ENCODE results near the gene RASAL1. TPM values are rescaled to one million over a fixed set of nuclear protein-coding genes. Genes with fewer than 3 reads are reported as not detected.

The RASAL1 gene
- total and polyA plus RNA-seq, 11 donors, result not detected

- ATAC-seq (no peak), DNase-seq (no peak)
- H3K36me3 ChIP-seq, result no peaks in the 10 kb centered on the region
- no peak overlapping the region for H3K27ac ChIP-seq
- 31 to 60% (median 49%) methylated on average over 35 to 48 of the region's 48 CpGs for WGBS, 4 donors
- TF ChIP-seq CTCF (IDR thresholded peaks at IDR 0.05) (no peak), POLR2A (IDR thresholded peaks at IDR 0.05) (no peak)
- intact Hi-C loops (cut with DNase I), result no loop called here
- no peaks in the 10 kb centered on the region for H3K4me1 ChIP-seq
- H3K27me3 ChIP-seq, result peaks cover 0 to 26% (median 5%) of the 10 kb centered on the region in 9 donors
- H3K4me3 ChIP-seq, result no peak overlapping the region
- no peaks in the 10 kb centered on the region for H3K9me3 ChIP-seq
Observed at GRCh38 chr12:113077859-113078255, 57.7 kb downstream of the RASAL1 start.

- Histone ChIP-seq H3K4me1 (peaks cover 0 to under 1% (median 0%) of the 10 kb centered on the region in 12 donors), H3K27ac (no peak overlapping the region), H3K36me3 (no peaks in the 10 kb centered on the region), H3K4me3 (no peak overlapping the region), H3K9me3 (no peaks in the 10 kb centered on the region), H3K27me3 (peaks cover 0 to 26% (median 5%) of the 10 kb centered on the region in 9 donors)
- ATAC-seq (no peak), DNase-seq (no peak)
- intact Hi-C loops (cut with DNase I), result no loop called here
- TF ChIP-seq POLR2A (IDR thresholded peaks at IDR 0.05), result no peak
- no peak for TF ChIP-seq CTCF (IDR thresholded peaks at IDR 0.05)
- 40 to 55% (median 47%) methylated on average over 39 to 70 of the region's 70 CpGs for WGBS, 4 donors
Observed at GRCh38 chr12:113077057-113077858, 58.3 kb downstream of the RASAL1 start.

DNA sequence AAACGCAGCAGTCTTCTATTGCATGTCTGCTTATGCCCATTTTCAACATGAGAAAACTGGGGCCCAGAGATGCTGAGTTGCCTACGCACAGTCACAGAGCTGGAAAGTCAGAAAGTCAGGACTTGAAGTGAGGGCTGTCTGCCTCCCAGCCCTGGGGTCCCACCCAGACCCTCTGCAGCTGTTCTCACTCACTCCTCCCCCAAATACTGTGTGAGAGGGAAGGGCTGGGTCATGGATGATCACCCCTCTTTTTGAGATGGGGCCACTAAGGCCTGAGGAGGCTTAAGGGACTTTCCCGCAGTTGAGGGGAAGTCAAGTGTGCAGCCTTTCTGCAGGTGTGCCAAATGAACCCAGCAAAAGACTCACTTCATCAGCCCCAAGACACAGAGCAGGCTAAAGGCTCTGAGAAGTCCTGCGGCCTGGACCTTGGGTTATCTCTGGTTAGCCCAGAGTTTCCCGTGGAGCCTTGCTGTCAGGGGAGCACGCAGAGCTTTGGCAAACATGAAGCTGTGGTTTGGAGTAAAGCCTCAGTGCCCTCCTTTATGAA lies 60.4 kb downstream of the RASAL1 start:
- intact Hi-C loops (cut with DNase I), result no loop called here
- ATAC-seq, result no peak
- Histone ChIP-seq H3K9me3 (no peaks in the 10 kb centered on the region), H3K4me3 (no peak overlapping the region), H3K4me1 (peaks cover 0 to 21% (median 11%) of the 10 kb centered on the region in 12 donors), H3K27me3 (peaks cover 0 to 26% (median 5%) of the 10 kb centered on the region in 9 donors), H3K36me3 (no peaks in the 10 kb centered on the region), H3K27ac (no peak overlapping the region)
- no peak for TF ChIP-seq CTCF (IDR thresholded peaks at IDR 0.05)
- TF ChIP-seq POLR2A (IDR thresholded peaks at IDR 0.05), result no peak
- WGBS, 4 donors, result 73 to 81% (median 76%) methylated on average over 6 of the region's 6 CpGs
- no peak for DNase-seq

GRCh38 chr12:113073586-113073985 lies 62.0 kb downstream of the RASAL1 start:
- TF ChIP-seq CTCF (IDR thresholded peaks at IDR 0.05) (no peak), POLR2A (IDR thresholded peaks at IDR 0.05) (no peak)
- H3K4me3 ChIP-seq, result no peak overlapping the region
- DNase-seq, result no peak
- 78 to 85% (median 81%) methylated on average over 3 of the region's 3 CpGs for WGBS, 4 donors
- H3K36me3 ChIP-seq, result no peaks in the 10 kb centered on the region
- no peak overlapping the region for H3K27ac ChIP-seq
- intact Hi-C loops (cut with DNase I), result no loop called here
- H3K9me3 ChIP-seq, result no peaks in the 10 kb centered on the region
- H3K4me1 ChIP-seq, result peaks cover 0 to 26% (median 12%) of the 10 kb centered on the region in 12 donors
- H3K27me3 ChIP-seq, result peaks cover 0 to 14% (median 5%) of the 10 kb centered on the region in 9 donors
- ATAC-seq, result no peak

All from heart left ventricle (tissue), 16 donors.